NCI-H446 (cell line): ENCODE data around the gene ELF5.

Source experiments
- DNase-seq, 2 experiments: peaks; one replicate each; lab custom pipeline; 2025; lab: John Stamatoyannopoulos, UW

The ELF5 gene

DNA sequence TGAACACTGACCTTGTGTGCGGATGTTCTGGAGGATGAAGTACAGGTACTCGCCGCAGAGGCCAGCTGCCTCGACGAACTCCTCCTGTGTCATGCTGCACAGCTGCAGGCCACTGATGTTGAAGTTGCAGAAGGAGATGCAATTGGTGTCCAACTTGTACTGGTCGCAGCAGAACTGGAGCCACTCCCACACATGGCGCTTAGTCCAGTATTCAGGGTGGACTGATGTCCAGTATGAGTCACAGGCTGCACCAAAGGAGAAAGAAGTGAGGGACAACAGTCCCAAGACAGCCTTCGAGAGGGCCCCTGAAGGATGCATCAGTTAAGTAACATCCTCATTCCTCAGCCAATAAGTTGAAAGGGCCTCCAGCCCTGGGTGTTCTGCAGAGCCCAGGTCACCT is 20.1 kb downstream of the ELF5 start:
- no peak for DNase-seq

DNA sequence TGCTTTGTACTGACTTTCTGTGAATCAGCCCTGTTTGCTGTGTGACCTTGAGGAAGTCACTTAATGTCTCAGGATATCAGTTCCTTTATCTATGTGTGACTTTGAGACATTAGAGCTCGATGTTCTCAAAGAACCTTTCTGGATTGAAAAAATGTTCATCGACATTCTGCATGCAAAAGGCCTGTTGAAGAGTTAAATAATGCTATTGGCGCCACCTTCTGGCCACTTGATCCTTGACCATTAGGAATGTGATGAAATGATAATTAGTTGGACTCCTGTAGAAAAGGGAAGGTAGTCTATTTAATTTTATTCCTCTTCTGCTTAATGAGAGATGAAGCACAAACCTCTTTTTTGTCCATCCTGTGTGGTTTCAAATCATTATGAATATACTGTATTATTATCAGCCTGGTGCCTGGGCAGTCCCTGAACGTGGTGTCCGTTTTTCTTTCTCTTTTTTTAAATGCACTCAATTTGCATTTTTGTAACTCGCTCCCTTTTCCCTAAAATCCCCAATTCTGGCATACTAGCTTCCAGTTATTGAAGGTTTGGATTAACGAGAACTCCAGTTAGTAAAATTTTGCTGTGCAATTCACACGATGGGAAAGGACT is 20.7 kb downstream of the ELF5 start:
- peak; percentile 58 to 80 for DNase-seq

DNA sequence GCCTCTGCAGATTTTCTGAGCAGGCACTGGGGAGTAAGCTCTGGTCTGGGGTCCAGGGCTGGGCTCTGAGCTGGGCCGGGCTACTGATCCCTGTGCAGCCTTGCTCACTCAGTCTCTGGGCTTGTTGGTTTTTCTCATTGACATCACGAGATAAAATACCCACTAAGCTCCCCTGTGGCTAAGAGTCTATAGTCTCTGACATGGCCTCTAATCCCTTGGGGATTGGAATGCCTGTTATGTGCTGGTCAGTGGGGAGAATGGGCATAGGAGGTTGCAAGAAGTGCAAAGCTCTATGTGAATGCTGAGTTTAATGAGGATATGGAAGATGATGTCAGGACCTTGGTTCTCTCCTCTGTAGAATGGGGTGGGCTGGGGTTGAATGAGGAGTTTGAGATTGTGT is 23.3 kb downstream of the ELF5 start:
- DNase-seq: no peak

DNA sequence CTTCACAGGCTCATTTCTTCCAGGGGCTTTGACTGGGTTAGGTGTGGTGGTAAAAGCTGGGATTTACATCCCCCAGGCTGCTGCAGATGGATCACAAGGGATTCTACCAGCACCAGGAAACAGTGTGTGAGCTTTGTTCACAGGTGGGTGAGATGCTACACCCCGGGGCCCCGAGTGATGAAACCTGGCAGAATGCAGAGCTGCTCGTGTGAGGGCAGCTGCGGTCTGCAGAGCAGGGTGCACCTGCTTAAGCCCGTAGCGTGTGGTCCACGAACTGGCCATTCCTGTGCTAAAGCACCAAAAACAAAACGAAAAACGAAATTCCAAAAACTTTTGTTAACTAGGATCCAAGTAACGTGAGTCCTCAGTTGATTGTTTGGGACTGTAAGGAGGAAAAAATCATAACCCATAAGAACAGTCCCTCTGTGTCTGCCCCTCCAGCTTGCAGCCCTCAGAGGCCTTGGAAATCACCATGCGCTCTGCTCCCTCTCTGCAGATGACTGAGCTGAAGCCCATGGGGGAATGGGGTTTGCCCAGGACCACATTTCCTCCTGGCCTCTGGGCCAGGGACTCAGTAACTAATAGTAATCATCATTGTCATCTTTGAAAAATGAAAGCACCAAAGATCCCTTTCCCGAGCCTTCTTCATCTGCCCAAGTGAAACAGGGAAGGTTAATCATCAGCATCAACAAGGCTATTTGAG is 24.6 kb downstream of the ELF5 start:
- no peak for DNase-seq

DNA sequence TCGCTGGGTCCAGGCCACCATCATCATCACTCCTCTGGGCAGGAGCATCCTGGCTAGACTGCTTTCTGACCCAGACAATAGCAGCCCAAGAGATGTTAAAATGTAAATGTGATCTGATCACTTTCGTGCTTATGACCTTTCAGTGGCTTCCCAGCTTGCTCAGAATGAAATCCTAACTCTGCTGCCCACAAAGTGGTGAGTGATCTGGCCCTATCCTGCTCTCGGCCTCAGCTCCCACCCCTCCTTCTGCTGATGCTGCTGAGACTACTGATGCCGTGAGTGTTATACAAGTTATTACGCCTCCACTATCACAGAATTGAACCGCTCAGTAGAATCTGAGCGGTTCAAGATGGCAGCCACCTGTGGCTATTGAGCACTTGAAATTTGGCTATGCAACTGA is 26.2 kb downstream of the ELF5 start:
- DNase-seq: no peak

- no peak for DNase-seq
Measured at GRCh38 chr11:34483106-34483874, 30.3 kb downstream of the ELF5 start.

GRCh38 chr11:34481307-34481706 is 32.3 kb downstream of the ELF5 start:
- DNase-seq: no peak

- DNase-seq: no peak
Measured at GRCh38 chr11:34480314-34480713, 33.3 kb downstream of the ELF5 start.

DNA sequence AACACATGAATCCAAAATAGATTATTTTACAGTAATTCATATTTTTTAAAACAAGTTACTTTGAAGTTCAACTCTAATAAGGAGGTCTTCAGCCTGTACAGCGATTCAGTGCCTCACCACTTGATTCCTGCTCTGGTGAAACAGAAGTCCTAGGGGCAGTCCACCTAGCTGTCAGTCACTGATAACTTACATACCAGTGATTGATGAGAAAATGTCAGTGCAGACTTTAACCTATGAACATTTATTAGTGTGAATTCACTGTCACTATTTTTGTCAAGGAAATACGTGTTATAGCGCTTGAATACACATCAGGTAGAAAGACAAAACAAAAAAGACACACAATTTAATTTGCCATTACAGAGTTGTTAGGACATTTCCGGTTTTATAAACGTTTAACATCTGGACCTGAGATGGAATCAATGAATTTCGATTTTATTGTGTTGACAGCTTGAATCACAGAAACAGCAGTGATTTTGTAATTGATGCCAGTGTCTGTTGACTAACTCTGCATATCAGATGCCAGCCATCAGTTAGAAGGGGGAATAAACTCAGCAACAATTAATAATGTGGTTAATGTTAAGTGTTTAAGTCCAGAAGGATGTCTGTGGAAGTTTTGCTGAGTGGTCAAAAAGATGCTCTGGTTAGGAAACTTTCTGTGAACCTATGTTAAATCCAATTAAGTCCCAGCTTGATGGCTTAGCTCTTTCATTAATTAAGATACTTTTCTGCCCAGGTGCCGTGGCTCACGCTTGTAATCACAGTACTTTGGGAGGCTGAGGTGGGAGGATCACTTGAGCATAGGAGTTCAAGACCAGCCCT is 34.5 kb downstream of the ELF5 start:
- no peak for DNase-seq

DNA sequence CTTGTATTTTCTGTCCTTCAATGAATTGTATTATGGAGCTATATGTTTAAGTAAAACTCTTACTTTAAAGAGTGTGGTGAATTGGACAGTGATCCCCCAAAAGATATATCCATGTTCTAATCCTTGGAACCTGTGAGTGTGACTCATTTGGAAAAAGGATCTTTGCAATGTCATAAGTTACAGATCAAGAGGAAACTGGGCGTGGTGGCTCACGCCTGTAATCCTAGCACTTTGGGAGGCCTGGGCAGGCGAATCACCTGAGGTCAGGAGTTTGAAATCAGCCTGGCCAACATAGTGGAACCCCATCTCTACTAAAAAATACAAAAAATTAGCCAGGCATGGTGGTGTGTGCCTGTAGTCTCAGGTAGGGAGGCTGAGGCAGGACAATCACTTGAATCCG is 36.7 kb downstream of the ELF5 start:
- DNase-seq: no peak

DNA sequence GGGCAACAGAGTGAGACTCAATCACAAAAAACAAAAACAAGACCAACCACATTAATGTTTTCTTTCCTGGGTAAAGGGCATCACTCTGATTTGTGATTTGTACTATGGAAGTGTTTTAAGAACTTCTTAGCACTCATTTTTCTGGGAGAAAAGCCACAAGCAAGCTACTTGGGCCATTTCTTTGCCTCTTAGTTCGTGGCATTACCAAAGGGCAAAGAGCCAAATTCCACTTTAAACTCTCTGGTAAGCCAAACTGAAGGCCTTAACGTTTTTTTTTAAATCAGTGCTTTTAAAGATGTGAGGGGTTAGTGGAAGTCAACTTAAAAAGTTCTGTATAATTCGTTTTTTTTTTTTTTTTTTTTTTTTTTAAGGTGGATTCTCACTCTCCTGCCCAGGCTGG is 37.9 kb downstream of the ELF5 start:
- DNase-seq: no peak

GRCh38 chr11:34473603-34474169 is 39.9 kb downstream of the ELF5 start:
- no peak for DNase-seq

GRCh38 chr11:34468209-34468841 is 45.3 kb downstream of the ELF5 start:
- peak in 1 of 2 experiments; percentile 10 for DNase-seq

- DNase-seq: no peak
Measured at GRCh38 chr11:34466802-34467488, 46.6 kb downstream of the ELF5 start.

GRCh38 chr11:34464591-34465051 is 49.0 kb downstream of the ELF5 start:
- DNase-seq: peak in 1 of 2 experiments; percentile 22

GRCh38 chr11:34461215-34461614 is 52.4 kb downstream of the ELF5 start:
- no peak for DNase-seq

- no peak for DNase-seq
Measured at GRCh38 chr11:34460278-34460677, 53.3 kb downstream of the ELF5 start.

DNA sequence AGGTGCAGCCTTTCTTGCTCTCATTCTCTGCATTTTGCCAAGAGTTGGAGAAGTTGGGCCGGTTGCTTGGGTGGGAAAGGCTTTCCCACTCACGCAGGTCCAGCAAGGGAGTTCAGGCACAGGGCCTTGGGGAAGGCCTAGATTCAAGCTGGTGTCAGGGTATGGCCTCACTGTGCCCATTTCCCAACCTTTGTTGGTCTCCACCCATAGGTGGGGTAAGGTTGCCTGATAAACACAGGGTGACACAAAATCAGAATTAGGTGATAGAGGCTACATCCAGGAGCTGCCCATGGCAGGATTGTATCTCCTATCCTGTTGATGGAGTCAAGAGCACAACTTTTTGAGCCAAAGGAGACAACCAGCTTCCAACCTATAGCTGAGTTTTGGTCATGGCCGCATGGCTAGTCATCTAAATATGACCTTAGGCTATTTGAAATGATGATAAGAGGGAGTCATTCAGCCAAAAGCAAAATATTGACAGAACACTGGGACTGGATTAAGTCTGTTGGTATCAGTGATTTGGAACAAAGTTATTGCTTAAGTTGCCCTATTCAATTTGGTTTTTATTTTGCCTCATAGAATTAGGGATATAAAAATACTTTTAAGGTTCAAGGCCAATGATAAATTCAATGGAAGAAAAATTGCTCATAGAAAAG is 54.0 kb downstream of the ELF5 start:
- DNase-seq: no peak

DNA sequence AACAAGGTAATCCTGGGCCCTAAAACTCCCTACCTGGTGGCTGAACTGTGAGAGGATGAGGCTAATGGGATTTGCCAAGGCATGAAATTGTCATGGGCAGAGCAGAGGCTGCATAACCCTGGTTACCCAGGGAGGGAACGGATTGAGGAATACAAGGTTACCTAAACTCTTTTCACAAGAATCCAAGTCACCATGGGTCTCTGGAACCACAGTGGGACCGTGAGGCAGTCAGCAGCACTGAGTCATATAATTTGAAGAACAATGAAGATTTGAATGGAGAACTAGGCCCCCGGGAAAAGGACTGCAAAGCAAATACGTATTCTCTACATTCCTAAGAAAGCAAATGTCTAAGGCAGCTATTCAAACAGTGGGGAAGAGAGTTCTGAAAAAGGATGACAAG is 55.1 kb downstream of the ELF5 start:
- DNase-seq: no peak

GRCh38 chr11:34457607-34458006 is 56.0 kb downstream of the ELF5 start:
- no peak for DNase-seq
